H1 (cell line): ENCODE measurements around the gene PLTP. TPM values are rescaled to one million over a fixed set of nuclear protein-coding genes. Genes with fewer than 3 reads are reported as not detected.

Experiments used
- CTCF ChIA-PET: fragments of 300-600 bp; sonication (Branson Sonifier 250); formaldehyde crosslinking; loops from one replicate; lab custom pipeline; 2021; ENCODE audit not compliant: partially characterized antibody; lab: Charles Lee
- POLR2A ChIA-PET: fragments of 300-600 bp; sonication (Branson Sonifier 250); formaldehyde crosslinking; loops from one replicate; lab custom pipeline; 2021; ENCODE audit warnings: inconsistent platforms; ENCODE audit not compliant: partially characterized antibody; lab: Charles Lee
- DNase-seq, 2 experiments: peaks; one replicate each; pipeline versions ENCODE4 v3.0.0 to v3.0.0-alpha.2; 2010 to 2022; ENCODE audit warnings: low spot score in 2 of 2, low read depth in 1 of 2, mixed read lengths in 1 of 2
- FAIRE-seq: peaks from 2 replicates; lab custom pipeline; 2011; peaks lifted over from hg19 to GRCh38; lab: Jason Lieb, UNC
- H2AFZ ChIP-seq: 2 replicates; pipeline ENCODE4 v1.8.1; 2012; ENCODE audit warnings: low read length, inconsistent platforms
- H2AK5ac ChIP-seq: 2 replicates; pipeline ENCODE4 v1.6.1; 2013; ENCODE audit warnings: low read depth, low read length
- H2BK120ac ChIP-seq: replicated peaks from 2 replicates; pipeline ENCODE3; 2013; ENCODE audit warnings: low read depth, low read length, inconsistent platforms
- H2BK12ac ChIP-seq: 2 replicates; pipeline ENCODE4 v1.6.1; 2013; ENCODE audit warnings: low read depth, low read length
- H2BK15ac ChIP-seq: 2 replicates; pipeline ENCODE4 v1.6.1; 2013; ENCODE audit warnings: low read length
- H2BK20ac ChIP-seq: 2 replicates; pipeline ENCODE4 v1.6.1; 2013; ENCODE audit warnings: low read length
- H2BK5ac ChIP-seq: 2 replicates; pipeline ENCODE4 v1.6.1; 2013; ENCODE audit warnings: low read depth, low read length
- H3K14ac ChIP-seq: 2 replicates; pipeline ENCODE4 v1.6.1; 2013; ENCODE audit warnings: inconsistent platforms; ENCODE audit not compliant: insufficient read length
- H3K18ac ChIP-seq: 2 replicates; pipeline ENCODE4 v1.6.1; 2013; ENCODE audit warnings: low read length; ENCODE audit errors: extremely low read depth
- H3K23ac ChIP-seq: 2 replicates; pipeline ENCODE4 v1.6.1; 2013; ENCODE audit warnings: inconsistent platforms; ENCODE audit not compliant: insufficient read length
- H3K23me2 ChIP-seq: 2 replicates; pipeline ENCODE4 v1.6.1; 2013; ENCODE audit warnings: low read depth, low read length
- H3K27ac ChIP-seq: 2 replicates; pipeline ENCODE4 v1.6.1; 2011; ENCODE audit warnings: low read depth, low read length, inconsistent platforms
- H3K27me3 ChIP-seq, 4 experiments: replicated peaks in 1 of 4; 1 replicate in 1 of 4; 2 replicates in 3 of 4; pipeline versions ENCODE4 v1.6.1 to v1.8.1; 2011 to 2013; ENCODE audit warnings: low read length in 3 of 4, mild to moderate bottlenecking in 3 of 4, inconsistent platforms in 2 of 4, mixed read lengths in 2 of 4, moderate library complexity in 1 of 4; ENCODE audit not compliant: control insufficient read depth in 3 of 4, insufficient read depth in 3 of 4; ENCODE audit errors: extremely low read depth in 1 of 4
- H3K36me3 ChIP-seq, 4 experiments: 2 replicates each; pipeline versions ENCODE4 v1.6.1 to v1.8.1; 2011 to 2013; ENCODE audit warnings: mild to moderate bottlenecking in 4 of 4, low read length in 3 of 4, moderate library complexity in 2 of 4, control low read depth in 1 of 4, inconsistent platforms in 1 of 4; ENCODE audit not compliant: insufficient read depth in 4 of 4, control insufficient read depth in 2 of 4
- H3K4ac ChIP-seq: replicated peaks from 2 replicates; pipeline ENCODE3; 2013; ENCODE audit warnings: low read length, low read depth, mixed read lengths, inconsistent platforms; ENCODE audit not compliant: insufficient read length
- H3K4me1 ChIP-seq, 4 experiments: replicated peaks in 1 of 4; 1 replicate in 1 of 4; 2 replicates in 3 of 4; pipeline versions ENCODE4 v1.6.1 to v1.8.1; 2011 to 2013; ENCODE audit warnings: low read length in 3 of 4, inconsistent platforms in 2 of 4, mixed read lengths in 1 of 4; ENCODE audit not compliant: insufficient read depth in 4 of 4, control insufficient read depth in 3 of 4
- H3K4me2 ChIP-seq, 2 experiments: 2 replicates each; pipeline versions ENCODE4 v1.6.1 to v1.8.1; 2011 to 2013; ENCODE audit warnings: low read depth in 2 of 2, low read length in 2 of 2, control low read depth in 1 of 2, inconsistent platforms in 1 of 2, mild to moderate bottlenecking in 1 of 2; ENCODE audit not compliant: insufficient read depth in 1 of 2
- H3K4me3 ChIP-seq, 4 experiments: fragments of 200-600, 300-600 bp in 1 of 4; sonication (generic), shearing (Covaris generic), sonication (Bioruptor Twin) in 1 of 4; 2 replicates each; pipeline versions ENCODE4 v1.5.1 to v1.8.1; 2011 to 2016; ENCODE audit warnings: low read length in 4 of 4, low read depth in 3 of 4, control low read depth in 2 of 4, inconsistent platforms in 2 of 4, mild to moderate bottlenecking in 2 of 4, mixed read lengths in 1 of 4, moderate library complexity in 1 of 4; ENCODE audit not compliant: insufficient read depth in 2 of 4; ENCODE audit errors: extremely low read depth in 1 of 4
- H3K56ac ChIP-seq: replicated peaks from 2 replicates; pipeline ENCODE3; 2013; ENCODE audit warnings: low read depth, mild to moderate bottlenecking, mixed read lengths, low read length, inconsistent platforms; ENCODE audit not compliant: insufficient read length
- H3K79me1 ChIP-seq: 2 replicates; pipeline ENCODE4 v1.6.1; 2013; ENCODE audit warnings: low read depth, low read length, control low read depth
- H3K79me2 ChIP-seq, 2 experiments: 2 replicates each; pipeline versions ENCODE4 v1.6.1 to v1.8.1; 2012 to 2013; ENCODE audit warnings: low read length in 2 of 2, mild to moderate bottlenecking in 2 of 2, inconsistent platforms in 1 of 2; ENCODE audit not compliant: insufficient read depth in 2 of 2, control insufficient read depth in 1 of 2
- H3K9ac ChIP-seq, 4 experiments: replicated peaks in 1 of 4; 1 replicate in 1 of 4; 2 replicates in 3 of 4; pipeline versions ENCODE4 v1.6.1 to v1.8.1; 2011 to 2013; ENCODE audit warnings: low read depth in 3 of 4, low read length in 3 of 4, control low read depth in 2 of 4, mild to moderate bottlenecking in 2 of 4, moderate library complexity in 2 of 4, inconsistent platforms in 1 of 4; ENCODE audit errors: extremely low read depth in 1 of 4
- H3K9me3 ChIP-seq, 2 experiments: 2 replicates each; pipeline versions ENCODE4 v1.6.1 to v1.8.1; 2012 to 2013; ENCODE audit warnings: mild to moderate bottlenecking in 2 of 2, moderate library complexity in 2 of 2, control low read depth in 1 of 2, inconsistent platforms in 1 of 2, low read depth in 1 of 2, low read length in 1 of 2, mixed read lengths in 1 of 2; ENCODE audit not compliant: insufficient read depth in 2 of 2
- H4K20me1 ChIP-seq, 2 experiments: replicated peaks in 1 of 2; 2 replicates each; pipeline versions ENCODE3 to v1.8.1; 2011 to 2013; ENCODE audit warnings: inconsistent platforms in 2 of 2, low read length in 2 of 2, mild to moderate bottlenecking in 1 of 2; ENCODE audit not compliant: insufficient read depth in 2 of 2, control insufficient read depth in 1 of 2
- H4K5ac ChIP-seq: 2 replicates; pipeline ENCODE4 v1.6.1; 2013; ENCODE audit warnings: low read length, low read depth, mixed read lengths, inconsistent platforms; ENCODE audit not compliant: insufficient read length
- H4K8ac ChIP-seq: 2 replicates; pipeline ENCODE4 v1.8.0; 2013; ENCODE audit warnings: mild to moderate bottlenecking, moderate library complexity, low read length, inconsistent platforms; ENCODE audit not compliant: insufficient read depth; ENCODE audit errors: extremely low read depth
- H4K91ac ChIP-seq: replicated peaks from 2 replicates; pipeline ENCODE3; 2013; ENCODE audit warnings: low read length, mixed read lengths, inconsistent platforms; ENCODE audit not compliant: insufficient read length
- CHD1 ChIP-seq: IDR thresholded peaks from 2 replicates; pipeline ENCODE4 v1.6.1; 2012; ENCODE audit warnings: low read depth, low read length, improper control_type of control experiment
- EGR1 ChIP-seq: IDR thresholded peaks from 2 replicates; pipeline ENCODE4 v1.6.1; 2011; ENCODE audit warnings: low read depth, low read length, borderline replicate concordance
- WGBS, 2 experiments: shearing (Covaris generic) in 1 of 2; methylation state at CpG; one replicate each; pipeline versions ENCODE4 v1.1.6 to v1.1.7; 2013 to 2015; ENCODE audit warnings: low lambda C conversion rate in 2 of 2, mixed read lengths in 2 of 2, inconsistent platforms in 1 of 2, low coverage in 1 of 2, missing lambda C conversion rate in 1 of 2; ENCODE audit not compliant: insufficient replicate concordance in 2 of 2, insufficient coverage in 1 of 2, insufficient read length in 1 of 2; ENCODE audit errors: extremely low coverage in 1 of 2, missing lambda C conversion rate in 1 of 2; 5-methylcytosine and 5-hydroxymethylcytosine counted together
- polyA plus RNA-seq, 7 experiments: library from polyadenylated mRNA; depleted of rRNA in 3 of 7; stranded (reverse) in 5 of 7; unstranded in 2 of 7; fragments of >200 nt in 5 of 7; fragments of 200-250 nt in 2 of 7; gene quantifications; 1 replicate in 5 of 7; 2 replicates in 1 of 7; 4 replicates in 1 of 7; pipeline versions ENCODE4 v1.2.1 to v1.2.3, GENCODE V29; 2011 to 2013; ENCODE audit warnings: missing spikeins in 2 of 7, mixed read lengths in 2 of 7
- total RNA-seq: library from RNA; stranded (reverse); fragmentation: NEBNext Ultra II Directional; extraction: Animal tissue kit (Norgen Biotek cat#: 25700); gene quantifications from 2 replicates; pipeline ENCODE4 v1.2.1, GENCODE V29; 2021

The PLTP gene
- total and polyA plus RNA-seq, 2 of the 8 experiments (the other 6 are each of a cell fraction or from before 2014, with no cell fraction given): 120 to 194 TPM

GRCh38 chr20:45902199-45902701 lies 9.7 kb downstream of the PLTP start:
- H2BK5ac ChIP-seq: no peak overlapping the region
- no peak overlapping the region for H3K23ac ChIP-seq
- no peak overlapping the region for H2BK12ac ChIP-seq
- 94% methylated on average over 14 of the region's 14 CpGs; no CpG with 5 or more reads in 1 of the 2 experiments for WGBS, 2 experiments
- no peak for DNase-seq
- H4K91ac ChIP-seq: no peak overlapping the region
- no peaks in the 10 kb centered on the region for H3K27me3 ChIP-seq
- H3K79me1 ChIP-seq: no peaks in the 10 kb centered on the region
- no peak overlapping the region for H2BK15ac ChIP-seq
- peaks cover 0 to 7% of the 10 kb centered on the region in 2 experiments for H4K20me1 ChIP-seq
- no peaks in the 10 kb centered on the region for H3K79me2 ChIP-seq
- no peak overlapping the region for H3K4me3 ChIP-seq
- no peak overlapping the region for H3K14ac ChIP-seq
- TF ChIP-seq EGR1 (no peak), CHD1 (no peak)
- no peak overlapping the region for H3K27ac ChIP-seq
- H2AK5ac ChIP-seq: no peak overlapping the region
- no peak overlapping the region for H4K5ac ChIP-seq
- H2BK20ac ChIP-seq: no peak overlapping the region
- H3K4ac ChIP-seq: no peak overlapping the region
- H3K18ac ChIP-seq: no peak overlapping the region
- POLR2A ChIA-PET: interaction anchor here (0.8 to 5.6 kb wide), 11 partner anchors 8 to 49 kb away, joined by 3 to 49 read pairs (median 4); partner anchors contain the start of genes CTSA, NEURL2 and PCIF1
- H4K8ac ChIP-seq: no peak overlapping the region
- no peak overlapping the region for H3K56ac ChIP-seq
- H3K9me3 ChIP-seq: no peaks in the 10 kb centered on the region
- CTCF ChIA-PET: interaction anchor here (1.4 to 3.0 kb wide), 3 partner anchors 10 to 69 kb away, joined by 3 to 24 read pairs (median 4); partner anchors contain the start of genes CTSA and NEURL2
- no peak overlapping the region for H3K9ac ChIP-seq
- no peak for FAIRE-seq
- H3K4me1 ChIP-seq: no peaks in the 10 kb centered on the region
- peaks cover 12 to 70% (median 53%) of the 10 kb centered on the region in 4 experiments for H3K36me3 ChIP-seq
- no peak overlapping the region for H2AFZ ChIP-seq
- H2BK120ac ChIP-seq: no peak overlapping the region
- H3K4me2 ChIP-seq: no peak overlapping the region
- H3K23me2 ChIP-seq: no peaks in the 10 kb centered on the region
